HepG2 (cell line): Measurements from ENCODE around the gene IDUA.

Experiments
- CREB1 ChIP-seq, 2 experiments: fragments of 450-650 bp in 1 of 2; IDR thresholded peaks; 2 replicates each; pipeline ENCODE4 v1.6.1; 2016 to 2017; ENCODE audit warnings: control low read depth in 1 of 2, mild to moderate bottlenecking in 1 of 2, missing compliant biosample characterization in 1 of 2, missing genetic modification characterization in 1 of 2
- GATAD2A ChIP-seq: IDR thresholded peaks from 2 replicates; pipeline ENCODE4 v1.6.1; 2016
- JUND ChIP-seq: sonication (generic); formaldehyde crosslinking; IDR thresholded peaks from 2 replicates; pipeline ENCODE4 v1.8.0; 2022; ENCODE audit warnings: mild to moderate bottlenecking, missing genetic modification reagents
- POLR2A ChIP-seq, 2 experiments: IDR thresholded peaks; 2 replicates each; pipeline ENCODE4 v1.6.1; 2011; ENCODE audit warnings: low read depth in 2 of 2, low read length in 2 of 2, mild to moderate bottlenecking in 1 of 2, moderate library complexity in 1 of 2; ENCODE audit not compliant: insufficient read depth in 1 of 2
- SMARCE1 ChIP-seq: fragments of 450-650 bp; IDR thresholded peaks from 2 replicates; pipeline ENCODE4 v1.6.1; 2017; ENCODE audit warnings: borderline replicate concordance
- SMC3 ChIP-seq: IDR thresholded peaks from 2 replicates; pipeline ENCODE4 v1.6.1; 2011; ENCODE audit warnings: low read length, improper control_type of control experiment
- ZNF101 ChIP-seq: sonication (generic); formaldehyde crosslinking; IDR thresholded peaks from 2 replicates; pipeline ENCODE4 v1.4.0; 2020; ENCODE audit warnings: mild to moderate bottlenecking, low read depth, missing genetic modification reagents, borderline replicate concordance
- TF ChIP-seq, protein P1 (sequence below): sonication (generic); formaldehyde crosslinking; IDR thresholded peaks from 2 replicates; pipeline ENCODE4 v1.4.0; 2020; ENCODE audit warnings: mild to moderate bottlenecking, missing genetic modification reagents
- TF ChIP-seq, protein P2 (sequence below): sonication (generic); formaldehyde crosslinking; IDR thresholded peaks from 2 replicates; pipeline ENCODE4 v1.5.0; 2020; ENCODE audit warnings: mild to moderate bottlenecking, missing genetic modification reagents, moderate library complexity

DNA sequence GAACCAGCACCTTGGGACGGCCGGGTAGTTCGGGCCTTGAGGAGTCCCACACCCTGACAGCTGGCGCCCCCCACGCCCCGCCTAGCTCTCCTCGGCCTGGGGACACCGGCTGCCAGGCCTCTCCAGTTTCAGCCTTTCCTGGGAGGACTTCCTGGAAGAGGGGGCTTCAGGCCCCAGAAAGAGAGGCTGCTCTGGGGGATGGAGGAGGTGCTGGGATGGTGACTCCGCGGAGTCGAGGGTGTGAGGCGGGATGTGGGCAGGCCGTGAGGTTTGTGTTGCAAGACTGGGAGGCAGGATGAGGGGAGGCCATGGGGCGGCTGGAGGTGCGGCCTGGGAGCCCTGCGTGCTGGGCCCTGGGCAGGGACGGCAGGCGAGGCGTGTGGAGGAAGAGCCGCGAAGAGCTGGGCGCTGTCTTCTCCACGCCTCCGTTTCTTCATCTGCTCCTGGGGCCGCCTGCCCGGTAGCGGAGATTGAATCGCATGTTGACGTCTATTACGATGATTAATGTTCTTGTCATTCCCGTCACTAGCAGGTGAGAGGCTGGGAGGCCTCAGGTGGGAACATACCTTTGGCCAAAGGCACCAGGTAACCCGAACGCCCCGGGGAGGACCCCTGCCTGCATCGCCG, 23.7 kb downstream of the IDUA start:
- TF ChIP-seq SMC3 (no peak), SMARCE1 (no peak), JUND (CRISPR knock-in tag) (no peak), GATAD2A (CRISPR knock-in tag) (no peak), POLR2A (IDR thresholded peaks at IDR 0.05; ENCODE audit: insufficient read depth in 1 of 2, low read depth in 2 of 2, low read length in 2 of 2) (no peak), CREB1 (IDR thresholded peaks at IDR 0.05) (no peak), CREB1 (CRISPR knock-in tag; IDR thresholded peaks at IDR 0.05) (no peak), ZNF101 (CRISPR knock-in tag) (no peak)
- TF ChIP-seq, protein P1, sequence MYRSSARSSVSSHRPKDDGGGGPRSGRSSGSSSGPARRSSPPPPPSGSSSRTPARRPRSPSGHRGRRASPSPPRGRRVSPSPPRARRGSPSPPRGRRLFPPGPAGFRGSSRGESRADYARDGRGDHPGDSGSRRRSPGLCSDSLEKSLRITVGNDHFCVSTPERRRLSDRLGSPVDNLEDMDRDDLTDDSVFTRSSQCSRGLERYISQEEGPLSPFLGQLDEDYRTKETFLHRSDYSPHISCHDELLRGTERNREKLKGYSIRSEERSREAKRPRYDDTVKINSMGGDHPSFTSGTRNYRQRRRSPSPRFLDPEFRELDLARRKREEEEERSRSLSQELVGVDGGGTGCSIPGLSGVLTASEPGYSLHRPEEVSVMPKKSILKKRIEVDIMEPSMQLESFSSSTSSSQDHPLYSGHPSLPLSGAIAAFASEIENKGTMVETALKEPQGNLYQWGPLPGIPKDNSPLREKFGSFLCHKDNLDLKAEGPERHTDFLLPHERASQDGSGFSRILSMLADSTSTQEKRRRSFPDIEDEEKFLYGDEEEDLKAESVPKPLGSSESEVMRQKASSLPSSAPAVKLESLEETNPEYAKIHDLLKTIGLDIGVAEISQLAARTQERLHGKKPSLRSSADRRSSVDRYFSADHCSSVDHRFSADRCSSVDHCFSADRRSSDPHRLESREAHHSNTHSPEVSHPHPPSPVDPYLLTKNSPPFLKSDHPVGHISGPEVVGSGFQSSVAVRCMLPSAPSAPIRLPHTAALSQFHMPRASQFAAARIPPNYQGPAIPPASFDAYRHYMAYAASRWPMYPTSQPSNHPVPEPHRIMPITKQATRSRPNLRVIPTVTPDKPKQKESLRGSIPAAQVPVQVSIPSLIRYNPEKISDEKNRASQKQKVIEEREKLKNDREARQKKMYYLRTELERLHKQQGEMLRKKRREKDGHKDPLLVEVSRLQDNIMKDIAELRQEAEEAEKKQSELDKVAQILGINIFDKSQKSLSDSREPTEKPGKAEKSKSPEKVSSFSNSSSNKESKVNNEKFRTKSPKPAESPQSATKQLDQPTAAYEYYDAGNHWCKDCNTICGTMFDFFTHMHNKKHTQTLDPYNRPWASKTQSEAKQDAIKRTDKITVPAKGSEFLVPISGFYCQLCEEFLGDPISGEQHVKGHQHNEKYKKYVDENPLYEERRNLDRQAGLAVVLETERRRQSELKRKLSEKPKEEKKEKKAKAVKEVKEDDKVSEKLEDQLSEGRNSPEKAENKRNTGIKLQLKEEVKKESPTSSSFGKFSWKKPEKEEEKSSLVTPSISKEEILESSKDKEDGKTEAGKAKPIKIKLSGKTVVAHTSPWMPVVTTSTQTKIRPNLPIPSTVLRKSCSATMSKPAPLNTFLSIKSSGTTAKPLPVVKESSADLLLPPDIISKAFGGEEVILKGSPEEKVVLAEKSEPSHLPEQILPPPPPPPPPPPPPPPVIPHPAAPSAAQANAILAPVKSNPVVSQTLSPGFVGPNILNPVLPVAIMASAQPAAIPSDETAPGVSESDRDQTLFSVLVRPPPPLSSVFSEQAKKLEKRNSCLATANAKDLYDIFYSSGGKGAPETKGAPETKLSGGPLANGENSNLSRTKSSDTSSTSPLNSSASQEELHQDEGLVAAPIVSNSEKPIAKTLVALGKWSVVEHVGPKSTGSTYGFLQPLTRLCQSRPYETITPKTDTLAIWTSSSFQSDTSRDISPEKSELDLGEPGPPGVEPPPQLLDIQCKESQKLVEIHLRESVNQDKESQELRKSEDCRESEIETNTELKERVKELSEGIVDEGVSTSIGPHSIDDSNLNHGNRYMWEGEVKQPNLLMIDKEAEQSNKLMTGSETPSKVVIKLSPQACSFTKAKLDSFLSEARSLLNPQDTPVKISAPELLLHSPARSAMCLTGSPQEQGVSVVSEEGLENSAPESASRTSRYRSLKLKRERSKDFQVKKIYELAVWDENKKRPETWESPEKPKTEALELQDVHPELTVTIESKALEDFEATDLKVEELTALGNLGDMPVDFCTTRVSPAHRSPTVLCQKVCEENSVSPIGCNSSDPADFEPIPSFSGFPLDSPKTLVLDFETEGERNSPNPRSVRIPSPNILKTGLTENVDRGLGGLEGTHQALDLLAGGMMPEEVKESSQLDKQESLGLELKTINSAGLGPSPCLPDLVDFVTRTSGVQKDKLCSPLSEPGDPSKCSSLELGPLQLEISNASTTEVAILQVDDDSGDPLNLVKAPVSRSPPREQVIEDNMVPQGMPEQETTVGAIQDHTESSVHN (CRISPR knock-in tag) = no peak
- TF ChIP-seq, protein P2, sequence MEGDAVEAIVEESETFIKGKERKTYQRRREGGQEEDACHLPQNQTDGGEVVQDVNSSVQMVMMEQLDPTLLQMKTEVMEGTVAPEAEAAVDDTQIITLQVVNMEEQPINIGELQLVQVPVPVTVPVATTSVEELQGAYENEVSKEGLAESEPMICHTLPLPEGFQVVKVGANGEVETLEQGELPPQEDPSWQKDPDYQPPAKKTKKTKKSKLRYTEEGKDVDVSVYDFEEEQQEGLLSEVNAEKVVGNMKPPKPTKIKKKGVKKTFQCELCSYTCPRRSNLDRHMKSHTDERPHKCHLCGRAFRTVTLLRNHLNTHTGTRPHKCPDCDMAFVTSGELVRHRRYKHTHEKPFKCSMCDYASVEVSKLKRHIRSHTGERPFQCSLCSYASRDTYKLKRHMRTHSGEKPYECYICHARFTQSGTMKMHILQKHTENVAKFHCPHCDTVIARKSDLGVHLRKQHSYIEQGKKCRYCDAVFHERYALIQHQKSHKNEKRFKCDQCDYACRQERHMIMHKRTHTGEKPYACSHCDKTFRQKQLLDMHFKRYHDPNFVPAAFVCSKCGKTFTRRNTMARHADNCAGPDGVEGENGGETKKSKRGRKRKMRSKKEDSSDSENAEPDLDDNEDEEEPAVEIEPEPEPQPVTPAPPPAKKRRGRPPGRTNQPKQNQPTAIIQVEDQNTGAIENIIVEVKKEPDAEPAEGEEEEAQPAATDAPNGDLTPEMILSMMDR (CRISPR knock-in tag) = 0 out of 2 replicates have a peak, but pooled peaks have one; percentile 9
